Natural killer cell treated with Interleukin-12 subunit alpha and Interleukin-12 subunit beta and Interleukin-15 and Interleukin-18, amount 100 ng/mL, for 72 hours (primary cell): ENCODE measurements around the gene G6PC2. TPM values are rescaled to one million over a fixed set of nuclear protein-coding genes. Genes with fewer than 3 reads are reported as not detected.

Source experiments
- ATAC-seq, 2 donors: fragments of 150-1000 bp; cut with Tn5 transposase in 1 of 2; sonication (Bioruptor Pico), chemical (Tn5 transposase) in 1 of 2; 2 replicates each; pipeline ENCODE4 v1.10.0; 2021
- DNase-seq: peaks from one replicate; pipeline ENCODE4 v3.0.0; 2022; ENCODE audit warnings: low spot score
- H3K27ac Mint-ChIP-seq, 2 donors: 1 replicate in 1 of 2; 2 replicates in 1 of 2; pipeline ENCODE4 v1.8.0; 2022; ENCODE audit warnings: mixed read lengths in 2 of 2, mild to moderate bottlenecking in 1 of 2, moderate library complexity in 1 of 2
- H3K27me3 Mint-ChIP-seq, 2 donors: 1 replicate in 1 of 2; 2 replicates in 1 of 2; pipeline ENCODE4 v1.8.0; 2022; ENCODE audit warnings: mixed read lengths in 2 of 2
- H3K36me3 Mint-ChIP-seq: one replicate; pipeline ENCODE4 v1.8.0; 2022; ENCODE audit warnings: mixed read lengths
- H3K4me1 Mint-ChIP-seq, 2 donors: 1 replicate in 1 of 2; 2 replicates in 1 of 2; pipeline ENCODE4 v1.8.0; 2022; ENCODE audit warnings: low read depth in 2 of 2, mixed read lengths in 2 of 2, mild to moderate bottlenecking in 1 of 2
- H3K4me3 Mint-ChIP-seq: one replicate; pipeline ENCODE4 v1.8.0; 2022; ENCODE audit warnings: mixed read lengths
- H3K9me3 Mint-ChIP-seq: 2 replicates; pipeline ENCODE4 v1.8.0; 2022; ENCODE audit warnings: mixed read lengths
- total RNA-seq, 2 donors: library from RNA; stranded (reverse); gene quantifications; one replicate each; pipeline ENCODE4 v1.2.3, GENCODE V29; 2022

G6PC2 gene
- total RNA-seq, 2 donors from 2014 or later: not detected

DNA sequence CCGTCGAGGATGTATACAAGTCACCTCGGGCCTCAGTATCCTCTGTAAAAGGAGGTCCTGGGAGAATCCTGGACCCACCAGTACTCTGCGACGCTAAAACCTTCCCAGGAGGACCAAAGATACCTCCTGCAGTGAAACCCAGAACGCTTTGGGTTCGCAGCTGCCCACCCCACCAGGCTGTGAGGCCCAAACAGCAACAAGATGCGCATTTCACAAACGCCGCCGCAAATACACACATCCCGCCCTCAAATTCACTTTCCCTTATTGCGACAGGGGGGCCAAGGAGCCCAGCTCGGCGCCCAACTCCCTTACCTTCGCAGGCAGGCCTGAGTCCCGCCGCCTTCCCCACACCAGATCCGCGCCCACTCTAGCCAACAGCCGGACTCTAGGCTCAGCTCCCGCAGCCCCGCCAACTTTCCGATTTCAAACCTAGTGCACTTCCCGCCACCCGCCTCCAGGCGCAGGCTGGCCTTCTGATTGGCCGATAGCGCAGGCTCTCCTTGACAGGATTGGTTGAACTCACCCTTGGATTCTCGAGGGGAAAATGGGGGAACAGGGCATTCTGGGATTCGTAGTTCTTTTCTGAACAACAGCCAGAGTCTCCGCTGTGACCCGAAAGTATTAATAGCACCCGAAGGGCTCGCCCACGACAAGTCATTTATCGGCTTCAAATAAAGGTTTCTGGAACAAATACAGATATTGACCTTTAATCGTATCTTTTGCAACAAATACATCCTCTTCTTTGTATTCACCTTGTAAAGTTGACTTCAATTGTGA lies 10.9 kb upstream of the G6PC2 start, which contains the start of gene SPC25:
TSS of gene SPC25 (minus strand) at position 425 of the 777 bp plus-strand sequence. CDS start 911 bp downstream, outside the sequence.
- H3K4me1 Mint-ChIP-seq: peaks cover 7 to 17% of the 10 kb centered on the region in 2 donors
- peaks cover 12 to 14% of the 10 kb centered on the region in 2 donors for H3K27me3 Mint-ChIP-seq
- ATAC-seq (peak; percentile 99), DNase-seq (peak; percentile 89)
- H3K4me3 Mint-ChIP-seq: peak within 1 kb of the TSS; percentile 95
- no peaks in the 10 kb centered on the region for H3K36me3 Mint-ChIP-seq
- peak within 1 kb of the TSS; percentile 71 to 76 for H3K27ac Mint-ChIP-seq
- H3K9me3 Mint-ChIP-seq: no peaks in the 10 kb centered on the region

DNA sequence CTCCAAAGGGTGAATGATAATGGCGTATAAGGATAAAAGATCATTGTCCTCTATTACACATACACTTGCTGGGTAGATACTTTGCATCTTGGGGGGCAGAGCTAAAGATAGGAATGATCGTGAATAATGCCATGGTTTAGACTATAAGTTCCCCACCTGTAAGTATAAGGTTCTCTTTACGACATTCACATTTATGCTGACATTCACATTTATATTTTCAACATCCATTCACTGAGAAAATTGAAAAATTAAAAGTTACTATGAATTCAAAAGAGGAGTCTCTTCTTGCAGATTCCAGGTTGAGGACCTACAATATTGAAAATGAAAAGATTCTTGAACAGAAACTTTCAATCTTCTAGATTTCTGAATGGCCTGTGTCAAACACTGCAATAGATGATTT lies 8.8 kb upstream of the G6PC2 start:
- H3K4me3 Mint-ChIP-seq: no peak overlapping the region
- ATAC-seq: no peak
- no peak overlapping the region for H3K27ac Mint-ChIP-seq

DNA sequence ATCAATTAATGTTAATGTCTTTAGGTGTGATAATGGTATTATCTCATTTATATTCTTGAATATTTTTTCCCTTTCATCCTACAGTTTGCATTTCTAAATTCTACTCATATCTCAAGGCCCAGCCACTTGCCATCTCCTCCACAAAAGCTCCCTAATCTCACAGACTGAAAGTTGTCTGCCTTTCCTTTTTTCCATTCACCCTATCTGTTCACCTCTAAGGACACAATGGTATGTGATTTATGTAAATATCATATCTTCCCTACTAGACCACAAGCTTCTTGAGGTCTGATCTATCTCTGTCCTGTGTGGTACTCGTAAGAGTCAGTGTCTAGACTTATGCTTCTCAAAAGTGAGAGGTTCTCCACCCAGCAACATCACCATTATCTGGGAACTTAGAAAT lies 7.0 kb upstream of the G6PC2 start:
- H3K9me3 Mint-ChIP-seq: no peaks in the 10 kb centered on the region

More for the DNA sequence above, 8.8 kb upstream of the G6PC2 start:
- Mint-ChIP-seq H3K27me3 (peaks cover 16 to 29% of the 10 kb centered on the region in 2 donors), H3K36me3 (no peaks in the 10 kb centered on the region), H3K9me3 (no peaks in the 10 kb centered on the region), H3K4me1 (peaks cover 7 to 17% of the 10 kb centered on the region in 2 donors)
- DNase-seq: no peak

DNA sequence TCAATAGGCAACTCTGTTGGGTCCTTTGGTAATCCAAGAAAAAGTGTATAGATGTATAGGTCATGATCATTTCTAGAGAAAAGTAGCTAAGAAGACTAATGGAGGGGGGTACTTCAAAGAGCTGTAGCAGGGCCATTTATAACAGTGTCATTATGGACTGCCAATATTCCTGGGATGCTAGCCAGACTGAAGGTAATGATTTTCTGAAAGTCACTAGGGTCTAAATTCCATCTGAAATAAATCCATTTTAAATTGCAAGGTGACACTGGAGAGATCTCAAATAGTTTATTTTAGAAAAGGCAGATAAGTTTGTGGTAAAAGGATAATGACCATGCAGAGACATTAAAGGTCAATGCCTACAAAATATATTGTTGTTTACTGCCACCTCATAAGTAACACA lies 6.4 kb upstream of the G6PC2 start:
- H3K4me3 Mint-ChIP-seq: no peak overlapping the region
- H3K4me1 Mint-ChIP-seq: peaks cover 7 to 12% of the 10 kb centered on the region in 2 donors
- H3K27me3 Mint-ChIP-seq: peaks cover 21 to 29% of the 10 kb centered on the region in 2 donors
- H3K9me3 Mint-ChIP-seq: no peaks in the 10 kb centered on the region
- DNase-seq (no peak), ATAC-seq (no peak)
- no peak overlapping the region for H3K27ac Mint-ChIP-seq
- H3K36me3 Mint-ChIP-seq: no peaks in the 10 kb centered on the region

More for the DNA sequence above, 7.0 kb upstream of the G6PC2 start:
- Mint-ChIP-seq H3K27ac (no peak overlapping the region), H3K4me3 (no peak overlapping the region), H3K27me3 (peaks cover 18 to 29% of the 10 kb centered on the region in 2 donors), H3K36me3 (no peaks in the 10 kb centered on the region), H3K4me1 (peaks cover 7 to 17% of the 10 kb centered on the region in 2 donors)
- DNase-seq: no peak
- ATAC-seq: no peak

DNA sequence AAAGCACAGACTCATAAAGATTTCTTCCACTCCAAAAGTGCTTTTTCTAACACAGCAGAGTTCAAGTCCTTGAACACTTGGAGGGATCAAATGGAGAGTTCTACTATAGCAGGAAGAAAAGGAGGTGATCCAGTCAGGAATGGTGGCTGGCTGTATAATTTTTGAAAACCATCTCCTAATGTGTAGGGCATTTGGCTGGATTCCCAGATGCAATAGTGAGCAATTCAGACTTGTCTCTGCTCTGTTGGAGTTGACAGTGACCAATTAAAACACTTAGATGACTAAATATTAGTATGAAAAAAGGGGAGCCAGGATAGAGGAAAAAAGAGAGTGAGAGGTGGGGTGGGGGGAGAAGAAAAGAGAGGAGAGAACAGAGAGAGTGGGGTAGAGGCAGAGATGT lies 5.3 kb upstream of the G6PC2 start:
- Mint-ChIP-seq H3K4me1 (peaks cover under 1 to 1% of the 10 kb centered on the region in 2 donors), H3K4me3 (no peak overlapping the region)

GRCh38 chr2:168896783-168897182 lies 4.3 kb upstream of the G6PC2 start:
- no peak for DNase-seq
- no peak for ATAC-seq

More for the DNA sequence above, 5.3 kb upstream of the G6PC2 start:
- H3K9me3 Mint-ChIP-seq: no peaks in the 10 kb centered on the region
- peaks cover 24 to 35% of the 10 kb centered on the region in 2 donors for H3K27me3 Mint-ChIP-seq
- no peak for ATAC-seq
- DNase-seq: no peak
- H3K36me3 Mint-ChIP-seq: no peaks in the 10 kb centered on the region
- H3K27ac Mint-ChIP-seq: no peak overlapping the region

DNA sequence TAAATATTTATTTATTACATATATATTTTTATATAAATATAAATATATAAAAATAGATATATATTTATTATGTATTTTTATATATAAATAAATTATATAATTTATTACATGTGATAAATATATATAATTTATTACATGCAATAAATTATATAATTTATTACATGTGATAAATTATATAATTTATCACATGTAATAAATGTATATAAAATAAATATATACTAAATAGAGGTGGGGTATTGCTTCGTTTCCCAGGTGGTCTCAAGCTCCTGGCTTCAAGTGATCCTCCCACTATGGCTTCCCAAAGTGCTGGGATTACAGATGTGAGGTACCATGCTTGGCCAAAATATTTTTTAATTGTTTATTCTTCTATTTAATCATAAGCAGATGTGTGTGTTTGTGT lies 3.6 kb upstream of the G6PC2 start:
- DNase-seq (no peak), ATAC-seq (no peak)
- Mint-ChIP-seq H3K36me3 (no peaks in the 10 kb centered on the region), H3K4me1 (no peaks in the 10 kb centered on the region), H3K27me3 (peaks cover 24 to 37% of the 10 kb centered on the region in 2 donors), H3K4me3 (no peak overlapping the region), H3K9me3 (no peaks in the 10 kb centered on the region), H3K27ac (no peak overlapping the region)

More at GRCh38 chr2:168896783-168897182, 4.3 kb upstream of the G6PC2 start:
- Mint-ChIP-seq H3K9me3 (no peaks in the 10 kb centered on the region), H3K36me3 (no peaks in the 10 kb centered on the region), H3K4me3 (no peak overlapping the region), H3K27ac (no peak overlapping the region), H3K4me1 (no peaks in the 10 kb centered on the region), H3K27me3 (peaks cover 24 to 37% of the 10 kb centered on the region in 2 donors)

DNA sequence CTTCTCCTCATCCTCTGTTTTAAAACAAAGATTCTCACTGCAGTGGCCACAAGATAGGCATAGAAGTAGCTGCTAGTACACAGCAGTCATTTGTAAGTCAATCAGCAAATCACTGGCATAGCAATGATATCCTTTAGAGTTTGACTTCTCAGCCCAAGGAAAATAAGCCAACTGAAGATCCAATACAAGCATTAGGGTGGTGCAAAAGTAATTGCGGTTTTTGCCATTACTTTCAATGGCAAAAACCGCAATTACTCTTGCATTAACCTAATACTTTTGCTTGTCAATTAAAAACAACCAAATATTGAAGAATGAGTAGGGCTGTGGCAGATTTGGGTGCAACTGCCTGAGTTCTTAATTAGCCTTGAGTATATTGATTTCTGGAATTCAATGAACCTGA lies 2.8 kb downstream of the G6PC2 start:
- H3K27ac Mint-ChIP-seq: no peak overlapping the region
- no peak for DNase-seq
- ATAC-seq: no peak
- H3K9me3 Mint-ChIP-seq: no peaks in the 10 kb centered on the region
- H3K4me1 Mint-ChIP-seq: no peaks in the 10 kb centered on the region
- no peaks in the 10 kb centered on the region for H3K36me3 Mint-ChIP-seq
- H3K4me3 Mint-ChIP-seq: no peak overlapping the region
- H3K27me3 Mint-ChIP-seq: peaks cover 18 to 28% of the 10 kb centered on the region in 2 donors

- Mint-ChIP-seq H3K4me1 (no peaks in the 10 kb centered on the region), H3K27me3 (peaks cover 14 to 28% of the 10 kb centered on the region in 2 donors), H3K27ac (no peak overlapping the region), H3K9me3 (no peaks in the 10 kb centered on the region), H3K4me3 (no peak overlapping the region), H3K36me3 (no peaks in the 10 kb centered on the region)
- no peak for ATAC-seq
- no peak for DNase-seq
These were observed 3.3 kb downstream of the G6PC2 start for GRCh38 chr2:168904358-168904757.

GRCh38 chr2:168907940-168908662 lies 7.0 kb downstream of the G6PC2 start:
- no peaks in the 10 kb centered on the region for H3K9me3 Mint-ChIP-seq
- no peaks in the 10 kb centered on the region for H3K36me3 Mint-ChIP-seq
- H3K4me3 Mint-ChIP-seq: no peak overlapping the region
- ATAC-seq: no peak
- DNase-seq: no peak
- H3K27ac Mint-ChIP-seq: no peak overlapping the region
- H3K4me1 Mint-ChIP-seq: peaks cover 0 to 3% of the 10 kb centered on the region in 2 donors
- H3K27me3 Mint-ChIP-seq: peaks cover 21 to 36% of the 10 kb centered on the region in 2 donors

GRCh38 chr2:168910330-168910729 lies 9.2 kb downstream of the G6PC2 start:
- H3K27me3 Mint-ChIP-seq: peaks cover 26 to 51% of the 10 kb centered on the region in 2 donors

GRCh38 chr2:168912466-168912865 lies 11.4 kb downstream of the G6PC2 start:
- H3K27me3 Mint-ChIP-seq: peaks cover 20 to 44% of the 10 kb centered on the region in 2 donors
- peak overlapping the region; percentile 36 for H3K4me3 Mint-ChIP-seq

More at GRCh38 chr2:168910330-168910729, 9.2 kb downstream of the G6PC2 start:
- Mint-ChIP-seq H3K36me3 (no peaks in the 10 kb centered on the region), H3K4me1 (peaks cover 0 to 3% of the 10 kb centered on the region in 2 donors), H3K4me3 (no peak overlapping the region), H3K27ac (no peak overlapping the region), H3K9me3 (no peaks in the 10 kb centered on the region)
- ATAC-seq (no peak), DNase-seq (no peak)

DNA sequence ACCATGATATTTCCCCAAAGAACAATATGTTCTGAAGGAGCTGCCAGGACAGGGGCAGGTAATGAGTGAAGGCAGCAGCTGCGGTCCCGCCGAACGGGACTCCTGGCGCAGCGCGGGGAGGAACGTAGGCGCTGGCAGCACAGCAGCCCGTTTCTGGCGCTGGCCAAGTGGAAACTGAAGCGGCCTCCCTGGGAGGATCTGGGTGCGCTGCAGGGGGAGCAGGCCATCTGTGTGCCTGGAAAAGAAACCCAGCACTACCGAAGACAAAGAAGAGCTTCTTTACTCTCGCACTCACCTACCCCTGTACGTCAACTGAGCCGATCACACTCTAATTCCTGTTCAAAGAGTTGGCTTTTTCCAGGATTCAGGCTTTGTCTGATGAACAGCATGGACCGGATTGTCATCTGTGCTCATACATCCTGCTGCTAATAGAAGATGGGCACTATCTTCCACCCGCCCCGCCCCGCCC lies 11.8 kb downstream of the G6PC2 start:
- H3K4me3 Mint-ChIP-seq: peak overlapping the region; percentile 36
- H3K27ac Mint-ChIP-seq: no peak overlapping the region
- peaks cover 0 to 3% of the 10 kb centered on the region in 2 donors for H3K4me1 Mint-ChIP-seq
- peaks cover 20 to 39% of the 10 kb centered on the region in 2 donors for H3K27me3 Mint-ChIP-seq
- no peaks in the 10 kb centered on the region for H3K9me3 Mint-ChIP-seq
- H3K36me3 Mint-ChIP-seq: no peaks in the 10 kb centered on the region
- DNase-seq: no peak
- no peak for ATAC-seq

More at GRCh38 chr2:168912466-168912865, 11.4 kb downstream of the G6PC2 start:
- no peak for DNase-seq
- H3K4me1 Mint-ChIP-seq: peaks cover 0 to 3% of the 10 kb centered on the region in 2 donors
- ATAC-seq: no peak
- no peaks in the 10 kb centered on the region for H3K9me3 Mint-ChIP-seq
- H3K27ac Mint-ChIP-seq: no peak overlapping the region
- H3K36me3 Mint-ChIP-seq: no peaks in the 10 kb centered on the region

DNA sequence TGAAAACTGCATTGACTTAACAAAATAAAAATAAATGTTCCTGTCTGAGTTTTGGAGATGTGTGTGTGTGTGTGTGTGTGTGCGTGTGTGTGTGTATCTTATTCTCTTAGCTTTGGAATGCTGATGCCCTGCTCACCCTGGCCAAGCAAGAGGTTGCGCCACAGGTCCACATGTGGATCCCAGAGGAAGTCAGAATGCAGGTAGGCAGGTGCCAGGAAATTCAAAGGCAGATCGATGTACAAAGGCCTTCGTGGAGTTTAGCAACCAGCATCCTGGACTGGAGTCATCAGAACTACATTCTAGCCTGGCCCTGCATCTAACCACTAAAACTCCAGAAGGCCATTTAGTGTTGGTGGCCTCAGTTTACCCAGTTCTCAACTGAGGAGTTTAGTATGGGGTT lies 12.4 kb downstream of the G6PC2 start:
- no peaks in the 10 kb centered on the region for H3K9me3 Mint-ChIP-seq
- H3K27me3 Mint-ChIP-seq: peaks cover 20 to 37% of the 10 kb centered on the region in 2 donors
- H3K36me3 Mint-ChIP-seq: no peaks in the 10 kb centered on the region
- peaks cover 0 to 3% of the 10 kb centered on the region in 2 donors for H3K4me1 Mint-ChIP-seq
- ATAC-seq: no peak
- DNase-seq: no peak
- no peak overlapping the region for H3K4me3 Mint-ChIP-seq
- no peak overlapping the region for H3K27ac Mint-ChIP-seq
